ENCODE data around the gene ARHGAP40.

DNA sequence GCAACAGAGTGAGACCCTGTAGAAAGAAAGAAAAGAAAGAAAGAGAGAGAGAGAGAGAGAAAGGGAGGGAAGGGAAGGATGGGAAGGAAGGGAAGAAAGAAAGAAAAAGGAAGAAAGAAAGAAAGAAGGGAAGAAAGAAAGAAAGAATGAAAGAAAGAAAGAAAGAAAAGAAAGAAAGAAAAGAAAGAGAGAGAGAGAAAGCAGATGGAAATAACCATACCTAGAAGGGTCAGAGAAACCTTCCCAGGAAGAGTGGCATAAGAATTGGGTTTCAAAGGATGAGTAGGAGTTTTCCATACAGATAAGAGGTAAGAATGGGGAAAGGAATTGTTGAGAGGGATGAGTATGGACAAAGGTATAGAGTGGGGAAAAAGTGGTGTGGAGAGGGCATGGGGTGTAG, 68.1 kb downstream of the ARHGAP40 start:
- TF ChIP-seq BRCA1 (IDR thresholded peaks at IDR 0.05; ENCODE audit: low read depth, low read length) (no peak), MAFK (IDR thresholded peaks at IDR 0.05; ENCODE audit: low read depth, low read length) (no peak), EP300 (IDR thresholded peaks at IDR 0.05; ENCODE audit: borderline replicate concordance in 1 of 2, low read depth in 2 of 2, low read length in 2 of 2) (no peak), RNF2 (IDR thresholded peaks at IDR 0.05; ENCODE audit: borderline replicate concordance, low read depth, low read length, missing control alignments, poor library complexity, severe bottlenecking) (no peak), SP4 (IDR thresholded peaks at IDR 0.05; ENCODE audit: low read length) (no peak), POLR2A (IDR thresholded peaks at IDR 0.05; ENCODE audit: control extremely low read depth in 1 of 2, low read depth in 2 of 2, low read length in 2 of 2) (no peak), GABPA (IDR thresholded peaks at IDR 0.05; ENCODE audit: borderline replicate concordance, insufficient read depth, low read length) (no peak), SAP30 (IDR thresholded peaks at IDR 0.05; ENCODE audit: insufficient read depth, insufficient replicate concordance, low read length) (no peak)
- TF ChIP-seq, protein P1, sequence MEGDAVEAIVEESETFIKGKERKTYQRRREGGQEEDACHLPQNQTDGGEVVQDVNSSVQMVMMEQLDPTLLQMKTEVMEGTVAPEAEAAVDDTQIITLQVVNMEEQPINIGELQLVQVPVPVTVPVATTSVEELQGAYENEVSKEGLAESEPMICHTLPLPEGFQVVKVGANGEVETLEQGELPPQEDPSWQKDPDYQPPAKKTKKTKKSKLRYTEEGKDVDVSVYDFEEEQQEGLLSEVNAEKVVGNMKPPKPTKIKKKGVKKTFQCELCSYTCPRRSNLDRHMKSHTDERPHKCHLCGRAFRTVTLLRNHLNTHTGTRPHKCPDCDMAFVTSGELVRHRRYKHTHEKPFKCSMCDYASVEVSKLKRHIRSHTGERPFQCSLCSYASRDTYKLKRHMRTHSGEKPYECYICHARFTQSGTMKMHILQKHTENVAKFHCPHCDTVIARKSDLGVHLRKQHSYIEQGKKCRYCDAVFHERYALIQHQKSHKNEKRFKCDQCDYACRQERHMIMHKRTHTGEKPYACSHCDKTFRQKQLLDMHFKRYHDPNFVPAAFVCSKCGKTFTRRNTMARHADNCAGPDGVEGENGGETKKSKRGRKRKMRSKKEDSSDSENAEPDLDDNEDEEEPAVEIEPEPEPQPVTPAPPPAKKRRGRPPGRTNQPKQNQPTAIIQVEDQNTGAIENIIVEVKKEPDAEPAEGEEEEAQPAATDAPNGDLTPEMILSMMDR (IDR thresholded peaks at IDR 0.05; ENCODE audit: control extremely low read depth in 1 of 3, insufficient read depth in 1 of 3, low read depth in 1 of 3, low read length in 3 of 3) = no peak

All from H1 (cell line).